Sigmoid colon (tissue), 4 donors: Measurements from ENCODE around the gene UBR1.

Source experiments
- EP300 ChIP-seq, 4 donors: sonication (generic); formaldehyde crosslinking; IDR thresholded peaks; one replicate each; pipeline ENCODE4 v1.6.1; 2017; ENCODE audit warnings: antibody characterized with exemption in 4 of 4
- POLR2A ChIP-seq, 2 donors: fragments of 450-650 bp; IDR thresholded peaks; one replicate each; pipeline ENCODE4 v1.6.1; 2016; ENCODE audit warnings: antibody characterized with exemption in 2 of 2, mild to moderate bottlenecking in 2 of 2, moderate library complexity in 2 of 2
- POLR2AphosphoS5 ChIP-seq, 4 donors: sonication (generic); formaldehyde crosslinking; IDR thresholded peaks; one replicate each; pipeline ENCODE4 v1.6.1; 2017; ENCODE audit warnings: antibody characterized with exemption in 4 of 4
- TF ChIP-seq, protein P1 (sequence below), 4 experiments: fragments of 450-650 bp in 3 of 4; fragments of 200-600 bp in 1 of 4; IDR thresholded peaks; one replicate each; pipeline ENCODE4 v1.5.1; 2016 to 2019; ENCODE audit warnings: antibody characterized with exemption in 4 of 4, mild to moderate bottlenecking in 3 of 4, moderate library complexity in 2 of 4

- TF ChIP-seq POLR2A (IDR thresholded peaks at IDR 0.05) (no peak), EP300 (IDR thresholded peaks at IDR 0.05) (no peak), POLR2AphosphoS5 (IDR thresholded peaks at IDR 0.05) (no peak)
- TF ChIP-seq, protein P1, sequence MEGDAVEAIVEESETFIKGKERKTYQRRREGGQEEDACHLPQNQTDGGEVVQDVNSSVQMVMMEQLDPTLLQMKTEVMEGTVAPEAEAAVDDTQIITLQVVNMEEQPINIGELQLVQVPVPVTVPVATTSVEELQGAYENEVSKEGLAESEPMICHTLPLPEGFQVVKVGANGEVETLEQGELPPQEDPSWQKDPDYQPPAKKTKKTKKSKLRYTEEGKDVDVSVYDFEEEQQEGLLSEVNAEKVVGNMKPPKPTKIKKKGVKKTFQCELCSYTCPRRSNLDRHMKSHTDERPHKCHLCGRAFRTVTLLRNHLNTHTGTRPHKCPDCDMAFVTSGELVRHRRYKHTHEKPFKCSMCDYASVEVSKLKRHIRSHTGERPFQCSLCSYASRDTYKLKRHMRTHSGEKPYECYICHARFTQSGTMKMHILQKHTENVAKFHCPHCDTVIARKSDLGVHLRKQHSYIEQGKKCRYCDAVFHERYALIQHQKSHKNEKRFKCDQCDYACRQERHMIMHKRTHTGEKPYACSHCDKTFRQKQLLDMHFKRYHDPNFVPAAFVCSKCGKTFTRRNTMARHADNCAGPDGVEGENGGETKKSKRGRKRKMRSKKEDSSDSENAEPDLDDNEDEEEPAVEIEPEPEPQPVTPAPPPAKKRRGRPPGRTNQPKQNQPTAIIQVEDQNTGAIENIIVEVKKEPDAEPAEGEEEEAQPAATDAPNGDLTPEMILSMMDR (IDR thresholded peaks at IDR 0.05): no peak
Observed at GRCh38 chr15:43052860-43053259, 53.0 kb downstream of the UBR1 start.
